Activated T-helper 1 cell treated with anti-CD3 and anti-CD28 coated beads, Interleukin-12 subunit alpha, Interleukin-12 subunit beta, Interleukin-2, Interleukin-4 antibody, amounts not matched to agents 30 ng/mL and 10 ng/mL and 1 ng/mL, durations not matched to agents 14 hours and 24 hours and 36 hours (primary cell): ENCODE results near the gene BBS1. TPM values are rescaled to one million over a fixed set of nuclear protein-coding genes. Genes with fewer than 3 reads are reported as not detected.
A peak's percentile ranks its signal among the peaks of the same experiment; 100 is the strongest.
"Not testable (repeated sequence)": the region's sequence is repeated elsewhere in the genome, so short reads cannot be mapped to it uniquely, and the experiment has no call there.

Experiments
- DNase-seq: peaks from one replicate; pipeline ENCODE4 v3.0.0; 2021; ENCODE audit warnings: low spot score
- H3K27ac Mint-ChIP-seq: one replicate; pipeline ENCODE4 v1.8.0; 2021; ENCODE audit warnings: mild to moderate bottlenecking, mixed read lengths
- H3K27me3 Mint-ChIP-seq: one replicate; pipeline ENCODE4 v1.8.0; 2022; ENCODE audit warnings: mild to moderate bottlenecking, moderate library complexity, mixed read lengths; ENCODE audit not compliant: insufficient read depth
- H3K36me3 Mint-ChIP-seq: one replicate; pipeline ENCODE4 v1.8.0; 2021; ENCODE audit warnings: low read depth, mixed read lengths
- H3K4me1 Mint-ChIP-seq: one replicate; pipeline ENCODE4 v1.8.0; 2021; ENCODE audit warnings: low read depth, mixed read lengths
- H3K4me3 Mint-ChIP-seq: one replicate; pipeline ENCODE4 v1.8.0; 2021; ENCODE audit warnings: mild to moderate bottlenecking, moderate library complexity, mixed read lengths
- H3K9me3 Mint-ChIP-seq: one replicate; pipeline ENCODE4 v1.8.0; 2021; ENCODE audit warnings: mixed read lengths
- intact Hi-C: fragments of 100-400 bp; cut with micrococcal nuclease; formaldehyde crosslinking; loops from one replicate; pipeline ENCODE4 v1.15.1; 2024
- total RNA-seq: library from RNA; stranded (reverse); gene quantifications from 2 replicates; pipeline ENCODE4 v1.2.3, GENCODE V29; 2022

Gene BBS1
- 18.0 and 18.1 TPM in 2 replicates for total RNA-seq

GRCh38 chr11:66510271-66510989 lies at the start of gene BBS1:
Gene BBS1 (plus strand): TSS chr11:66510635. CDS start chr11:66510660, 25 bp downstream.
- Mint-ChIP-seq H3K27me3 (no peaks in the 10 kb centered on the region), H3K4me1 (peaks cover 10% of the 10 kb centered on the region), H3K9me3 (no peaks in the 10 kb centered on the region), H3K36me3 (peaks cover 7% of the 10 kb centered on the region), H3K4me3 (peak within 1 kb of the TSS; percentile 90), H3K27ac (peak within 1 kb of the TSS; percentile 61)
- DNase-seq: peak; percentile 77
- intact Hi-C loops: loop anchor here (1.0 to 2.0 kb wide), 4 partner anchors 30 to 168 kb away; partner anchors contain the start of genes ACTN3, DPP3, PELI3 and ZDHHC24

GRCh38 chr11:66462010-66462409 lies 48.4 kb upstream of the BBS1 start:
- intact Hi-C loops: no loop called here
- H3K27ac Mint-ChIP-seq: no peak overlapping the region
- H3K9me3 Mint-ChIP-seq: peaks cover 18% of the 10 kb centered on the region
- H3K4me1 Mint-ChIP-seq: peaks cover 35% of the 10 kb centered on the region
- peaks cover 6% of the 10 kb centered on the region for H3K36me3 Mint-ChIP-seq
- H3K4me3 Mint-ChIP-seq: no peak overlapping the region
- no peaks in the 10 kb centered on the region for H3K27me3 Mint-ChIP-seq
- DNase-seq: no peak

GRCh38 chr11:66462911-66463310 lies 47.5 kb upstream of the BBS1 start:
- peaks cover 35% of the 10 kb centered on the region for H3K4me1 Mint-ChIP-seq
- H3K9me3 Mint-ChIP-seq: peaks cover 18% of the 10 kb centered on the region
- H3K4me3 Mint-ChIP-seq: no peak overlapping the region
- intact Hi-C loops: no loop called here
- H3K36me3 Mint-ChIP-seq: peaks cover 6% of the 10 kb centered on the region
- H3K27ac Mint-ChIP-seq: peak overlapping the region; percentile 4
- no peaks in the 10 kb centered on the region for H3K27me3 Mint-ChIP-seq
- DNase-seq: no peak

GRCh38 chr11:66464116-66464515 lies 46.3 kb upstream of the BBS1 start:
- H3K36me3 Mint-ChIP-seq, H3K27me3 Mint-ChIP-seq, H3K4me3 Mint-ChIP-seq, H3K27ac Mint-ChIP-seq, intact Hi-C loops, DNase-seq: not testable (repeated sequence)
- H3K4me1 Mint-ChIP-seq: peaks cover 33% of the 10 kb centered on the region
- peaks cover 18% of the 10 kb centered on the region for H3K9me3 Mint-ChIP-seq

- peaks cover 18% of the 10 kb centered on the region for H3K9me3 Mint-ChIP-seq
- no peaks in the 10 kb centered on the region for H3K27me3 Mint-ChIP-seq
- intact Hi-C loops: loop anchor here (5.0 kb wide), 1 partner anchor 152 kb away; the partner anchor contains the start of gene RBM14
- H3K4me1 Mint-ChIP-seq: peaks cover 28% of the 10 kb centered on the region
- no peak for DNase-seq
- H3K4me3 Mint-ChIP-seq: no peak overlapping the region
- no peak overlapping the region for H3K27ac Mint-ChIP-seq
- peaks cover 6% of the 10 kb centered on the region for H3K36me3 Mint-ChIP-seq
These were observed 45.5 kb upstream of the BBS1 start for GRCh38 chr11:66464916-66465315.

- Mint-ChIP-seq H3K36me3 (peaks cover 9% of the 10 kb centered on the region), H3K4me3 (peak overlapping the region; percentile 88), H3K27ac (peak overlapping the region; percentile 18), H3K9me3 (peaks cover 18% of the 10 kb centered on the region), H3K27me3 (no peaks in the 10 kb centered on the region), H3K4me1 (peaks cover 28% of the 10 kb centered on the region)
- DNase-seq: no peak
- intact Hi-C loops: loop anchor here (1.0 to 5.0 kb wide), 10 partner anchors 15 to 377 kb away; partner anchors contain the start of genes ACTN3, BBS1, DPP3 and RBM14
These were observed 44.8 kb upstream of the BBS1 start for GRCh38 chr11:66465373-66466224.

- H3K9me3 Mint-ChIP-seq: peaks cover 15% of the 10 kb centered on the region
- peak within 1 kb of the TSS; percentile 94 for H3K4me3 Mint-ChIP-seq
- peak within 1 kb of the TSS; percentile 88 for H3K27ac Mint-ChIP-seq
- H3K4me1 Mint-ChIP-seq: peaks cover 28% of the 10 kb centered on the region
- peak; percentile 86 for DNase-seq
- H3K27me3 Mint-ChIP-seq: no peaks in the 10 kb centered on the region
- H3K36me3 Mint-ChIP-seq: peaks cover 9% of the 10 kb centered on the region
- intact Hi-C loops: loop anchor here (1.0 to 5.0 kb wide), 10 partner anchors 14 to 376 kb away; partner anchors contain the start of genes ACTN3, BBS1, DPP3 and RBM14
These were observed 44.0 kb upstream of the BBS1 start, which contains the start of gene PELI3 for GRCh38 chr11:66466225-66467033. Gene PELI3 (plus strand): TSS chr11:66466905. CDS start chr11:66468129, 1,224 bp downstream.

- Mint-ChIP-seq H3K27me3 (no peaks in the 10 kb centered on the region), H3K9me3 (peaks cover 10% of the 10 kb centered on the region), H3K4me1 (peaks cover 28% of the 10 kb centered on the region), H3K4me3 (peak overlapping the region; percentile 94), H3K36me3 (peaks cover 7% of the 10 kb centered on the region), H3K27ac (peak overlapping the region; percentile 88)
- no peak for DNase-seq
- intact Hi-C loops: loop anchor here (2.0 to 5.0 kb wide), 3 partner anchors 44 to 376 kb away; partner anchors contain the start of genes BBS1, RBM14 and RCE1
These were observed 43.3 kb upstream of the BBS1 start for GRCh38 chr11:66467034-66467659.

GRCh38 chr11:66467756-66468155 lies 42.7 kb upstream of the BBS1 start:
- Mint-ChIP-seq H3K4me3 (peak overlapping the region; percentile 94), H3K27ac (peak overlapping the region; percentile 88), H3K36me3 (peaks cover 9% of the 10 kb centered on the region), H3K27me3 (no peaks in the 10 kb centered on the region), H3K9me3 (peaks cover 6% of the 10 kb centered on the region), H3K4me1 (peaks cover 22% of the 10 kb centered on the region)
- DNase-seq: no peak
- intact Hi-C loops: loop anchor here (2.0 to 5.0 kb wide), 3 partner anchors 43 to 375 kb away; partner anchors contain the start of genes BBS1, RBM14 and RCE1

GRCh38 chr11:66468691-66469090 lies 41.7 kb upstream of the BBS1 start:
- H3K27ac Mint-ChIP-seq: peak overlapping the region; percentile 12
- intact Hi-C loops: loop anchor here (5.0 kb wide), 1 partner anchor 149 kb away; the partner anchor contains the start of gene RBM14
- H3K4me1 Mint-ChIP-seq: peaks cover 15% of the 10 kb centered on the region
- no peaks in the 10 kb centered on the region for H3K27me3 Mint-ChIP-seq
- peaks cover 7% of the 10 kb centered on the region for H3K36me3 Mint-ChIP-seq
- H3K4me3 Mint-ChIP-seq: peak overlapping the region; percentile 94
- no peaks in the 10 kb centered on the region for H3K9me3 Mint-ChIP-seq
- no peak for DNase-seq

- Mint-ChIP-seq H3K4me1 (peaks cover 15% of the 10 kb centered on the region), H3K27me3 (no peaks in the 10 kb centered on the region), H3K9me3 (no peaks in the 10 kb centered on the region), H3K27ac (no peak overlapping the region), H3K4me3 (no peak overlapping the region), H3K36me3 (peaks cover 7% of the 10 kb centered on the region)
- DNase-seq: no peak
- intact Hi-C loops: loop anchor here (5.0 kb wide), 1 partner anchor 148 kb away; the partner anchor contains the start of gene RBM14
These were observed 41.0 kb upstream of the BBS1 start for GRCh38 chr11:66469441-66469840.
